SHP77 (cell line): ENCODE measurements around the gene LRRC4B.

Source experiments
- DNase-seq, 2 experiments: peaks; one replicate each; lab custom pipeline; 2025; lab: John Stamatoyannopoulos, UW

The LRRC4B gene

DNA sequence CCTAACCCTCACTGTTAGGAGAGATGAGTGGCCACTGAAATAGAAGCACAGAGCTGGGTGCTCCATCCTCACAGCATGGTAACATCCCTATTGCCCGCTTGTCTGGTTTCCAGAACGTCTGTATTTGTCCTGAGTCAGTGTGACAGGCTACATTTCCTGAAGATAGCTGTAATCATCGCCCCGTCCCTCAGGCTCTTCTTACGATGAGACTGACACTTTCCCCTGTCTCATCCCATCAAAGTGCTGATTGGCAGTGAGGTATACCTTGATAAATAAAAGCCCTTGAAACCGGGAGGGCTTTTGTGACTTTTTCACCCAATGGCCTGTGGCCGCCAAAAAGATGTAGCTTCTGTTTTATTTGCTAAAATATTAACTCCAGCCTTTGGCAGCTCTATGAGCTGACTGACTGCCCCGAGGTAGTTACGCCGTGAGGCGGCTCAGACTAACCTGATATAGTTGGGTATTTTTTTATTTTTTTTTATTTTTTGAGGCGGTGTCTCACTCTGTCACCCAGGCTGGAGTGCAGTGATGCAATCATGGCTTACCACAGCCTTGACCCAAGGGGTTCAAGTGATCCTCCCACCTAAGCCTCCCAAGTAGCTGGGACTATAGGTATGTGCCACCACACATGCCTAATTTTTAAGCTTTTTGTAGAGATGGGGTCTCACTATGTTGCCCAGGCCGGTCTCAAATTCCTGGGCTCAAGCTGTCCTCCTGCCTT is 5.7 kb upstream of the LRRC4B start:
- DNase-seq, result no peak

DNA sequence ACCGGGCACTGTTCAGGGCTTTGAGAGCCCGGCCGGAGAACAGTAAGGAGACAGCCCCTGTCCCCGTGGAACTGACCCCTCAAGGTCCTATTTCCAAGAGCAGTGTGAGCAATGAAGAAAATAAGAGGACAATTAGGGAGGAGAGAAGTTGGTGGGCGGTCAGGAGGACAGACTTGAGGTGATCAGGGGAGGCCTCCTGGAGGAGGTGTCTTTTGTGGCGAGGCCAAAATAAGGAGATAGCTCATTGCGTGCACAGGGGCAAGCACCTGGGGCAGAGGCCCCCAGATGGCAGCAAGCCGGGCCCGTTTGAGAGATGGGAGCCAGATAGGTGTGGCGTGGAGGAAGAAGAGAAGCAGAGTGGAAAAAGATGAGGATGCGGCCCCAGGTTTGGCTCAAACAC is 2.8 kb upstream of the LRRC4B start:
- no peak for DNase-seq

DNA sequence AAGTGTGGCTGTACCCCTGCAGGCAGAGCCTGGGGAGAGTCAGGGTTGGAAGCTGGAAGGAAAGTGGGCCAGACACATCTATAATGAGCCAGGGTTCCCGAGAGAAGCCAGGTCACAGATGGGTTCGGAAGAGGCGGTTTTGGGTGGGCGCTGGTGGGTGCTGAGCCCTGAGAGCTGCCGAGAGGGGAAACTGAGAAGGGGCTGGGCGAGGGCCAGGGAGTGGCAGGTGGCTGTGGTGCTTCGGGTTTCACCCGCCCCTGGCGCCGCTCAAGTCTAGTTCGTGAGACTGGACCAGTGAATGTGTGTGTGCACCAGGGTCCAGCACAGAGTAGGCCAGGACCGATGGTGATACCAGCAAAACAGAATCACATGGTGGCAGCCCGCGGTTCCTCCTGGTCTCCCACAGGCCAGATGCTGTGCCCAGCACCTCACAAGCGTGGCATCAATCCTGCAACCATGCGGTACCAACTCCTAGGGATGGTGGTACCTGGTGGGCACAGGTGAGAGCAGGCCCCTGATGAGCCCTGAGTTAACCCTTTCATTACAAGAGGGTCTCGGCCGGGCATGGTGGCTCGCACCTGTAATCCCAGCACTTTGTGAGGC is 1.8 kb upstream of the LRRC4B start:
- no peak for DNase-seq

DNA sequence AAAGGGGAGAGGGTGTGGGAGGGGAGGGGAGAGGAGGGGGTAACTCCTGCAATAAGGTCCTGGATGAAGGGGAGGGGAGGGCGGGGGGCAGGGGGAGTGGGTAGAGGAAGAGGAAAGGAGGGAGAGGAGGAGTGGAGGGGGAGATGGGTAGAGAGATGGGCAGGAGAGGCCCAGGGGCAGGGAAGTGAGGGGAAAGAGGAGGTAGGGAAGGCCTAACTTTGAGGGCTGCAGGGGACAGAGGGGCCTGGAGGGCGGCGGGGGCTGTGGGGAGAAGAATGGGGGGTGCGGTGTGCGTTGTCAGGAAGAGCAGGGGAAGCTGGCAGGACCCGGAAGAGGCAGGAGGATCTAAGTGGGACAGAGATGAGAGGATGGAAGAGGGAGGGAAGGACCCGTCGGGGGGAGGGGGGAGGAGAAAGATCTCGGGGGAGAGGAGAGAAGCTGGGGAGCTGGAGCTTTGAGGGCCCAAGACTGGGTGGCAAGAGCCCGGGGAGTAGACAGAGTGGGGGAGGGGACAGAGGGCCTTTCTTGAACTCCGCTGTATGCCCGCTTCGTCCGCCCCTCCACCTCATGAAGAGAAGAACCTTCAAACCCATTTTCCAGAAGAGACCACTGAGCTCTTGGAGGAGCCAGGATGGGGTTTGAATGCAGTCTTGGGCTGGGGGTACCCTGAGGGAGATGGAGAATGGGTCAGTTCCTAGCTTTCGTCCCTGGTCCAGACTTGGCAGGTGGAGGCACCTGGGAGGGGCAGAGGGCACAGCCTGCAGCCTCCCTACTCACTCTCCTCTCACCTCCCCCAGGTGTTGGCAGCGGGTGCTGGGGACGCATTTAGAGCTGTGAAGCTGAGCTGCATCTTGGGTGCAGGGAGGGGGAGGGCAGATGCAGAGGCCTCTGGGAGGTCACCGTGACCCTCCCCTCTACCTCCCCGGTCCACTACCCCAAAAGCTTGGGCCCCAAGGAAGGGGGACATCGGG is 778 bp upstream of the LRRC4B start:
- DNase-seq, result no peak

DNA sequence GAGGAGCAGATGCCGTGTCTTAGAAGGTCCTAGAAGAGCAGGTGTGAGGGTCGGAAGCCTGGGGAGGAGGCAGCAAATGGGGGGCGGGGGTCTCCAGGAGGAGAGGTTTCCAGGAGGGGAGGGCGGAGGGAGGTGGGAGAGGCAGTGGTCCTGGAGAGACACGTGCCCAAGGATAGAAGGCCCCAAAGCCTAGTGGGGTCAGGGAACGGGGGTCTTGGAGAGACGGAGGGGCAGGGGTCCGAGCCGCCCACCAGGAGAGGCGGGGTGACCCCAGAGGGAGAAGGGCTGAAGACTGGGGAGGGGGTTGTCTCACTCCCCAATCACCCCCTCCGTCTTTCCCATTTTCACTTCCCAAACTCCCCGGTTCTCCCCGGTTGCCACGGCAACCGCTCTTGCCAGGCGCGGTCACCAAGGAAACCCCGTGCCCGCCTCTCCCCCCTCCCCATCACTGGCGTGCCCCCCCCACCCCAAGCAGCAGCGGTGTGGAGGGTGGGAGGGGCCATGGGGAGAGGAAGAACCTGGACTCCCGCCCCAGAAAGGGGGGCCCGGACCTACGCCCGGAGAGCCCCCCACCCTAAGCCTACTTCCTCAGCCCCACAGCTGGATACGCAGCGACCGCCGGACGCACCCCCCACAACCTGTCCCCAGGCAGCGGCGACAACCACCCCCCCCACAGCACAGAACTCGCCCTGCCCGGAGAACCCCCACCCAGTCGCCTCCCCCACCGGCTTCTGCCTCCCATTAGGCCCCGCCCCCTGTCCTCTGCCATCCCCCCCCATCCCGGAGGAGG is 988 bp downstream of the LRRC4B start:
- DNase-seq, result no peak

DNA sequence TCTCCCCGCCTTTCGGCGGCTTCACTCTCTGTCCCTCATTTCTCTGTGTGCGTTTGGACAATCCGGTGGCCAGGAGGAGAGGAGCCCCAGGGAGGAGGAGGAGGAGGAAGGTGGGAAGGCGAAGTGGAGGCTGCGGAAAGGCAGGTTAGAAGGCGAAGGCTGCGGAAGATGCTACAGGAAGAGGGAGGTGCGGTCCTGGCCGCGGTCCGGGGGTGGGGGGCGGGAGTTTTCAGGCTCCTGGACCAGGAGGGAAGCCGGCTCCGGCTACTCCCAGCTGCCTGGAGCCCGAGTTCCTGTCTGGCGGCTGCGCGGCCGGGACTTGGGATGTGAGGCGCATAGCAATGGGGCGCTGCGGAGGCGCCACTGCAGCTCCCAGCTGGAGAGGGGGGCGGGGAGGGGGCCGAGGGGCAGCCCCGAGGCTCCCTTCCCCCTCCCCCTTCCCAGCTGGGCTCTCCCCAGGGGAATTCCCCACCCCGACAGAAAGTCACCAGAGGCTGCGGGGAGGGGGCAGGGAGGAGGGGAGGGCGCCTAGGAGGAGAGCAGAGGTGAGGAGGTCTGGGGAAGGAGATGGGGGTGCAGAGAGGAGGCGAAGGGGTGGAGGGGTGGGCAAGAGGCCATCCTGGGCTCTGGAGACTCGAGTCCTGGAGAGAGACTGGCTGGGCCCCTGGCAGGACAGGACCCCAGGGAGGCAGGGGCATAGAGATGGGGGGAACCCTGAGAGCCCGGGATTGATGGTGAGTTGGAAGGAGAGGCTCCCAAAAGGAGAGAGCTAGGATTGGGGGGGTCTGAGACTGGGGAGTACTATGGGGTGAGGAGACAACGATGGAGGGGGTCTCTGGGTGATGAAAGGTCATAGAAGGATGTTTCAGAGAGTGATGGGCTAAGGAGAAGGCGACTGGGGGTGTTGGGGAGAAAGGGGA is 2.0 kb downstream of the LRRC4B start:
- no peak for DNase-seq

DNA sequence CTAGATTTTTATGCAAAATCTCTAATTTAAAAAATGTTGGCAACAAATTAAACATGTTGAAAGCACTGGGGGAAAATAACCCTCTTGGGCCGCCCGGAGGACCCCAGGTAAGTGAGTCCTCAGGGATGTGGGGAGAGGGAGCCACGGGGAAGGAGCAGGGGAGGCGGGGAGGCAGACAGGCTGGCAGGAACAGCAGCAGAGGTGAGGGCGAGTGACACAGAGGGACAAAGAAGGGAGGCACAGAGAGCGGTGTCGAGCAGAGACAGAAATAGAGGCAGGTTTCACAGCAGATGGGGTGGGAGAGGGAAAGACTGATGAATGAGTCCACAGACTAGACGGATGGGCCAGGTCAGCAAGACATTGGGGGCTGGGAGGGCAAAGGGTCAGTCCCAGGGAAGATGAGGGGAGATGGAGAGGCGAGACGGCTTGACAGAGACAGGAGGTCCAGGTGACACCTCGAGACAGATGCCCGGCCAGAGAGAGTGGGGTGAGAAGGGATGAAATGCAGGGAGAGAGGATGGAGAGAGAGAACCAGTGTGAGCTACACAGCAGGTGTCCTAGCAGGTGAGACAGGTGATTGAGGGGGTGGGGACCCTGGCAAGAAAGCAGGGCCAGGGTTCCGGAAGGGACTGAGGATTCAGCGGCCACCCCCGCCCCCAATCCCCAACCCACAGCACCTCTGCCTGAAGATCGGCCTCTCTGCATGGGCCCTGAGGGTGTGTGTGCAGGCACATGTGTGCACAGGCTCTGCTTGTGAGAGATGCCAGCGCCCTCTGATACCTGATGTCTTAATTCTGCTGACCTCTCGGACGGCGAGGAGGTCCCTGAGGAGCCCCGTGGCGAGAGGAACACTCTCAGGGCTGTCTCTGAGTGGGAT is 3.8 kb downstream of the LRRC4B start:
- no peak for DNase-seq

DNA sequence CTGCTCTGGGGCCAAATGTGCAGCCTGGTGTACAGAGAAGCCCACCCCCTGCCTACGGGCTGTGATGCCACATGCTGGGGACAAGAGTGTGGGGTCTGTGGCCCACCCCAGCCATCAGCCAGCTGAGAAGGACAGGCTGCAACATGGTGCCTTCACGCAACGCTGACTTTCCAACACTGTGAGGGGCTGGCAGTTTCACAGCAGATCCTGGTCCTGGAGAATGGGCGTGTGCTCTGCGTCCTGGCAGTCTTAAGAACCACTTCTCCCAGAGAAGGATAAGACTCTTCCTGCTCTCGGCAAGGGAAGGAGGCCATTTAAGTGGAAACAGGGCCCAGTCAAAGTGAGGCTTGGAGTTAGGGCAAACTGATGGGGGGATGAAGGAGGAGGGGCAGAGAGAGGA is 4.6 kb downstream of the LRRC4B start:
- DNase-seq, result no peak

DNA sequence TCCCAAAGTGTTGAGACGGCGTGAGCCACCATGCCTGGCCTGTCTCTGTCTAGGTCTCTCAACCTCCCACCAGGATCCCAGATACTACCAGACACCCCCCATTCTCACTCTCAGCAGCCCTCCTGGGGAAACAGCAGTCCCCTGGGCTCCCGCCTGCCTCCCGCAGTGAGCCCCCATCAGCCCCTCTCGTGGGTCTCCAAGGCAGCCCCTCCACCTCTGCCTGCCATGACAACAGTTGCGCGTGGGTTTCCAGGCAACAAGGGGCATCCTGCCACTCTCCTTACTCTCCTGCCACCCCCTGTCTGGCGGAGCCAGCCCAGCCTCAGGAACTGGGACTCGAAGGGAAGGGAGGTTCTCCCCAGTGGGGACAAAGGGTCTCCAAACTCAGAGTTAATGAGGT is 5.2 kb downstream of the LRRC4B start:
- no peak for DNase-seq

DNA sequence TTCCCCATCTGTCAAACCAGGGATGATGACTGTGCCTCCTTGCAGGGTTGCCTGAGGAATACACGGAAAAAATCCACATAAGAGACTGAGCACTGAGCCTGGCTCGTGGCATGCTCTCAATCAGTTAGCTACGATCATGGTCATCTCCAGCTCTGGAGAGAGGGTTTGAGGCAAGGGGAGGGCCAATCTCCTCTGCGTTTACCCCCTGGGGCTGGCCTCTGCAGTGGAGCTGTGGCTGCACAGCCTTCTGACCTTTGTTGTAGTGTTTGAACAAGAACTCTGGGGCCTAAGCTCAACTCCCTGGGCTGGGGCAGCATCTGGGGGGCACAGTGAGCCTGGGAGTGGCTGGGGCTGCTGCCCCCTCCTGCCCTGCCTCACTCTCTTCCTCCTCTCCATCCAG is 5.9 kb downstream of the LRRC4B start:
- no peak for DNase-seq

DNA sequence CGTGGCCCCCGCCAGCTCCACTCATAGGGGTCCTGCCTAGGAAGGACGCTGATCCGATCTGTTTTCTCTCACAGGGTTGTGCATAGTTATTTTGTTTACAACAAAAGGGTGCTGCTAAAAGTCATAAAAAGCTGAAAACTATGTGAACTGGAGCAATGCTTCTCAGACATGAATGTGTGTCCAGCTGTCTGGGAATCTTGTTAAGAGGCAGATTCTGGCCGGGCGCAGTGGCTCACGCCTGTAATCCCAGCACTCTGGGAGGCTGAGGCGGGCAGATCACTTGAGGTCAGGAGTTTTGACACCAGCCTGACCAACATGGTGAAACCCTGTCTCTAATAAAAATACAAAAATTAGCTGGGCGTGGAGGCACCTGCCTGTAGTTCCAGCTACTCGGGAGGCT is 8.6 kb downstream of the LRRC4B start:
- no peak for DNase-seq

DNA sequence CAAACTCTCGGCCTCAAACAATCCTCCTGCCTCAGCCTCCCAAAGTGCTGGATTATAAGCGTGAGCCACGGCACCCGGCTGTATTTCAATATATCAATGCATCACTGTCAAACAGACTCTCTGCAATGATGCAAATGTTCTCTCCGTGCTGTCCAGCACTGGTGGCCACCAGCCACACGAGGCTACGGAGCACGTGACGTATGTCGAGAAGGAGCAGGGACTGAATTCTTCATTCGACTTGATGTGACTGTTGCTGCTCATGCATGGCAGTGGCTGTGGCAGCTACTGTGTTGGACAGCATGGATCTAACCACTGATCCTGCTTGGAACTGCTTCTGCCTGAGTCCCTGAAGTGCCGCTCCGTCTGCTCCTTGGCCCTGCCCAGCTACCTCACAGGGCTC is 9.8 kb downstream of the LRRC4B start:
- DNase-seq, result no peak

DNA sequence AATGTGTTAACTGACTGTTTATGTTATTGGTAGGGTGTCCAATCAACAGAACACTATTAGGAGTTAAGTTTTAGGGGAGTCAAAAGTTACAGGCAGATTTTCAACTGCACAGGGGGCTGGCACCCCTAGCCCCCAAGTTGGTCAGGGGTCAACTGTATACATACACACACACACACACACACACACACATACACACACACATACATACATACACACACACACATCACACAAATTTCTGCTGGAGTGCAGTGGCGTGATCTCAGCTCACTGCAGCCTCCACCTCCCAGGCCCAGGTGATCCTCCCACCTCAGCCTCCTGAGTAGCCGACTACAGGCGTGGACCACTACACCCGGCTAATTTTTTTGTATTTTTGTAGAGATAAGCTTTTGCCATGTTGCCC is 10.2 kb downstream of the LRRC4B start:
- DNase-seq, result no peak

DNA sequence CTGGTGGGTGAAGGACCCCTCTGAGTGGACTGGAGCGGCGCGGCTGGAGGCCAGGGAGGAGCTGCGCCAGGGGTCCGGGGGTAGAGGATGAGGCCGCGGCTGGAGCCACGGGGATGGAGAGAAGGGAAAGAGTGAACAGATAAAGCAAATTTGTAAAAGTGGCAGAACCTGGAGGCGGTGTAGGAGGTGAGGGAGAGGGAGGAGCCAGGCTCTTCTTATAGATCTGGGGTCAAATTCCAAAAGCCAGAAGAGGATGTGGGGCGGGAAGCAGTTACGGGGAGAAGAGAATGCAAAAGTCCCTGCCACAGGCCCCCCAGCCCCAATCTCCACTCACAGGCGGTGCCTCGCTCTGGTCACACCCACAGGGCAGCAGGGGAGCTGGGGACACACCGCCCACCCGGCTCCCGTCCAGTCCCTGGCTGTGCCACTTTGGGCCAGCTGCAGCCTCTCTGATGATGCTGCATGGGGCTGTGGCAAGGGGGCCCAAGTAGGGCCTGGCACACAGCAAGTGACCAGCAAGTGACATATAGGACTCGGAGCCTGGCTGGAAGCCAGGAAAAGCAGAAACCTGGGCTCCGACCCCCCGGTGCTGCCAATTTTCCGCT is 11.1 kb downstream of the LRRC4B start:
- no peak for DNase-seq

DNA sequence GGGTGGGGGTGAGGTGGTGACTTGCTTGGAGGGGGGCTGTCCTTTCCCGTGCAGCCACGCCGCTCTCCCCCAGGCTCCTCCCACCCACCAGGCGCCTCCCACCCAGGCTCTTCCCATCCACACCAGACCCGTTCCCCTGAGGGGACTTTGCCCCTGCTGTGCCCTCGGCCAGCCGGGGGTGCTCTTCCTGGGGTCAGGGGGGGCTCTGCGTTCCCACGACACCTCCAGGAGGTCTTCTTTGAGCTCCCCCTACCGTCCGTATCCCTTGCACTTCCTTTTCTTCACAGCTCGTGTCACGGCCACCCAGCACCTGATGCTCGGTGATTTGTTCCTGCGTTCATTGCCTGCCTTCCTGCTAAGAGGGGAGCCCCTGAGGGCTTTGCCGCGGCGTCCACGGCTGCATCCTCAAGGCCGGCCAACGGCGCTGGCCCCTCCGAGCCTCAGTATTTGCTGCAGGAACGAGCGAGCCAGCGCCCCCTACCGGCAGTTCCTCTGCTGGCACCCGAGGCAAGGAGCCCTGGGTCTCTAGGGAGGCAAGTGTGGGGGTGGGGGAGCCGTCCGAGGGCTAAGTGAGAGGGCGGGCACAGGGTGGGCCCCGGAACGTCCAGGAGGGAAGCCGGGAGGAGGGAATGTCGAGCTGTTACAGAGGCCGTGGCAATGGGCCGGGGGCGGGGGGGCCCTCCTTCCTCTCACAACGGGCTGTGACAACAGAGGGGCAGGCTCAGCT is 11.8 kb downstream of the LRRC4B start:
- DNase-seq, result peak; percentile 48 to 79

DNA sequence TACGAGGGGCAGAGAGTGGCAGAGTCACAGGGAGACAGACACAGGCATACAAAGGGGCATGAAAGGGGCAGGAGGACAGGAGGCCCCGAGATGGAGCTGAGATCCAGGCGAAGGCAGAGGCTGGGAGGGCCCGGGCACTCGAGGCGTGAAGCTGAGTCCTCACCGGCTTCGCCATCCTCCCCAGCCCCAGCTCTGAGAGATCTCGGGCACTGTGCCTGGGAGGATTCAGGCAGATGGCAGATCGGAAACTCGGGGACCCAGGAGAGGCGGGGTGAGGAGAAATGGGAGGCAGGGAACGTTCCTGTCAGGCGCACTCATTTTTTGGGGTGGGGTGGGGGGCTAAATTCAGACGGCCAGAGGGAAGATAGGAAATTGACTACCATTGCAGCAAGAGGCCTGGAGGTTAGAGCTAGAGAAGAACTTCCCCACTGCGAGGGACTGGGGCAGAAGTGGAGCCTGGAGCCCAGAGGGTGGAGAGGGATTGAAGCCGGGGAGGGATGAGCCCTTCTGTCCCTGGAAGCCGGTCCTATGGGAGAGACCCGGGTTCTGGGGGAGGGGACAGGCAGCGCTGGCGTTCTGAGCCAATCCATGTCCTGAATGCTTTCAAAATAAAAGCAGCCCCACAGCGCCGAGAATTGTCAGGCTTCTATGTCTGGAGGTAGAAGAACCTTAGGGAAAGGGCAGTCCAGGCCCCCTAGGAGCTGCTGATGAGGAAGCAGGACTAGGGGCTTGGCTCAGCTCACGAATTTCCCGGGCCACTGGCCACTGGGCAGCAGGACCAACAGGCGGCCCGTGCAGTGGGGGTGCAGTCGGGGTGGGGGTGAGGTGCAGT is 12.6 kb downstream of the LRRC4B start:
- DNase-seq, result no peak

DNA sequence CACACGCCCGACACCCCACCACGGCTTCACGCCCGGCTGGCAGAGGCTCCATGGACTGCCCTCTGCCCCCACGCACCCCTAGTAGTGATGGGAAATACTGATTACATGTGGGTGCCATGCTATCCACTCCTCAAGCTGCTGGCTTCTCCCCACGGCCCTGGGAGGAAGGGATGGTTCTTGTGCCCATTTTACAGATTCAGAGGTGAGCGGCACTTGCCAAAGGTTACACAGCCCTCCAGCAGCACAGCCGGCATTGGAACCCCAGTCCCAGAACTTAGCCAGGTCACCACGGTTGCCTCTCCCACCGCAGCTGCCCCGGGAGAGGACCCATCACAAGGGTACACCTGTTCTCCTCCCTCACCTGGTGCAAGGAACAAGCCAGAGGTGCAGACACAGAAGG is 13.2 kb downstream of the LRRC4B start:
- no peak for DNase-seq

DNA sequence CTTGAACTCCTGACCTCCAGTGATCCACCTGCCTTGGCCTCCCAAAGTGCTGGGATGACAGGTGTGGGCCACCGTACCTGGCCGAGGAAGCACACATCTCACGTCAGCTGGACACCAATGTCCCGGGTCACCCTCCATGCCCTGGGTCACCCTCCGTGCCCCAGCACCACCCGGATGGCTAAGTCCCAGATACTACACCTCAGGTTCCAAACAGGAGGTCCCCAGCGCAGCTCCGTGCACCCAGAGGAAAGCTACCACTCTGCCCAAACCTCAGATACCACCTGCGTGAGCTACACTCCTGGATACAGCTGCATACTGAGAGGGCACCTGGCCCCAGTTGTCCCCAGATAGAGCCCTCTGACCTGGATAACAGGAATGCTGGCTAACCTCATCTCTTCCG is 14.0 kb downstream of the LRRC4B start:
- no peak for DNase-seq
